OCI-LY1 (cell line): ENCODE measurements around the gene TPRA1.
A peak's percentile ranks its signal among the peaks of the same experiment; 100 is the strongest.

Experiments used
- H2AFZ ChIP-seq: fragments of 200-600 bp; sonication (generic), shearing (Covaris generic); 2 replicates; pipeline ENCODE4 v1.6.0; 2014; ENCODE audit warnings: antibody characterized with exemption, mild to moderate bottlenecking, low read length
- H3F3A ChIP-seq: fragments of 200-600 bp; sonication (generic), shearing (Covaris generic); 2 replicates; pipeline ENCODE4 v1.6.0; 2014; ENCODE audit warnings: mild to moderate bottlenecking, antibody characterized with exemption, low read length, moderate library complexity; ENCODE audit not compliant: insufficient read depth
- H3K27ac ChIP-seq: fragments of 200-600 bp; sonication (generic); 2 replicates; pipeline ENCODE4 v1.5.1; 2014; ENCODE audit warnings: low read length, mixed run types, mild to moderate bottlenecking, low read depth; ENCODE audit not compliant: poor library complexity, severe bottlenecking
- H3K27me3 ChIP-seq: fragments of 200-600 bp; sonication (generic); 2 replicates; pipeline ENCODE4 v1.6.0; 2014; ENCODE audit warnings: antibody characterized with exemption, mild to moderate bottlenecking, low read length, moderate library complexity; ENCODE audit not compliant: insufficient read depth
- H3K36me3 ChIP-seq: fragments of 200-600 bp; sonication (generic); 2 replicates; pipeline ENCODE4 v1.6.1; 2014; ENCODE audit warnings: mild to moderate bottlenecking, antibody characterized with exemption, low read length, moderate library complexity, mixed read lengths; ENCODE audit not compliant: insufficient read depth
- H3K4me1 ChIP-seq: fragments of 200-600 bp; sonication (generic); 2 replicates; pipeline ENCODE4 v1.5.1; 2014; ENCODE audit warnings: mild to moderate bottlenecking, low read length, moderate library complexity; ENCODE audit not compliant: insufficient read depth, severe bottlenecking
- H3K4me2 ChIP-seq: fragments of 200-600 bp; sonication (generic), shearing (Covaris generic); 2 replicates; pipeline ENCODE4 v1.6.1; 2014; ENCODE audit warnings: low read length
- H3K4me3 ChIP-seq: fragments of 200-600 bp; sonication (generic); 2 replicates; pipeline ENCODE4 v1.5.1; 2014; ENCODE audit warnings: low read length, low read depth, mild to moderate bottlenecking, mixed read lengths; ENCODE audit not compliant: poor library complexity, severe bottlenecking
- H3K79me2 ChIP-seq: fragments of 200-600 bp; shearing (Covaris generic); 2 replicates; pipeline ENCODE4 v1.6.1; 2016; ENCODE audit warnings: mixed run types, low read length, mixed read lengths; ENCODE audit not compliant: insufficient read depth
- H3K9ac ChIP-seq: fragments of 200-600 bp; sonication (generic), shearing (Covaris generic); 2 replicates; pipeline ENCODE4 v1.6.1; 2014; ENCODE audit warnings: mild to moderate bottlenecking, low read length, mixed read lengths
- H3K9me2 ChIP-seq: fragments of 200-600 bp; sonication (generic), shearing (Covaris generic); 2 replicates; pipeline ENCODE4 v1.6.1; 2014; ENCODE audit warnings: low read depth, mild to moderate bottlenecking, low read length, mixed read lengths
- H3K9me3 ChIP-seq: fragments of 200-600 bp; shearing (Covaris generic); 2 replicates; pipeline ENCODE4 v1.6.1; 2014; ENCODE audit warnings: low read length, mixed read lengths
- H4K20me1 ChIP-seq: fragments of 200-600 bp; sonication (generic), shearing (Covaris generic); 2 replicates; pipeline ENCODE4 v1.6.0; 2016; ENCODE audit warnings: mild to moderate bottlenecking, low read length; ENCODE audit not compliant: insufficient read depth
- EZH2 ChIP-seq: fragments of 200-600 bp; sonication (generic), shearing (Covaris generic); IDR thresholded peaks from 2 replicates; pipeline ENCODE4 v1.8.0; 2017; ENCODE audit warnings: borderline replicate concordance, mixed run types, mild to moderate bottlenecking, antibody characterized with exemption, low read length, moderate library complexity, mixed read lengths
- TF ChIP-seq, protein P1 (sequence below): fragments of 200-600 bp; sonication (generic), shearing (Covaris generic); IDR thresholded peaks from 2 replicates; pipeline ENCODE4 v1.5.1; 2017; ENCODE audit warnings: mild to moderate bottlenecking, antibody characterized with exemption, low read length, moderate library complexity, mixed read lengths

TPRA1 gene

DNA sequence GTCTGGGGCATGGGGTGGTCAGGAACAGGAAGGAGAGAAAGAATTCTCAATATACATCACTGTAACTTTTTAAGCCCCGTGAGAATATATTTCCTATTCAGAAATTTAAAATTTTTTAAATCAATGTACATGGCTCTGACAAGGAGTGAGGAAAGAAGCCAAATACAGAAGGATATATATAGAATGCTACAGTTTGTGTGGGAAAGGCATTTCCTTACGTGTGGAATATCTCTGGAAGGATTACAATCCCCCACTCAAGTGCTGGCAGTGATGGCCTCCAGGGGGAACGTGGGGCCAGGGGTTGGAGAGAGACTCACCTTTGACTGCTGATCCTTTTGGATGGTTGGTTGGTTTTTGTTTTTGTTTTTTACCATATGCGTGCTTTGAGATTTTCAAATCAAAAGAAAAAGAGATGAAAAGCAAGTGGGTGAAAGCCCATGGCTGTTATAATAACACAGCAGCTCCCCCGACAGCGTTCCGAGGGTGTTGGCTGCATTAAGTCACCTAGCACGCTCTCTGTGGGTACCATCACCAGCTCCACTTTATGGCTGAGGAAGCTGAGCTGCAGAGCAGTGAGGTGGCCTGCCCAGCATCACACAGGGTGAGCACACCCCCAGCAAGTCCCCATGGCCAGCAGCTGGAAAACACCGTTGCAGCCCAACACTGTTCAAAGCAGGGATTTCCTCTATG, 39.9 kb downstream of the TPRA1 start:
- H3K4me1 ChIP-seq, result peaks cover 5% of the 10 kb centered on the region

DNA sequence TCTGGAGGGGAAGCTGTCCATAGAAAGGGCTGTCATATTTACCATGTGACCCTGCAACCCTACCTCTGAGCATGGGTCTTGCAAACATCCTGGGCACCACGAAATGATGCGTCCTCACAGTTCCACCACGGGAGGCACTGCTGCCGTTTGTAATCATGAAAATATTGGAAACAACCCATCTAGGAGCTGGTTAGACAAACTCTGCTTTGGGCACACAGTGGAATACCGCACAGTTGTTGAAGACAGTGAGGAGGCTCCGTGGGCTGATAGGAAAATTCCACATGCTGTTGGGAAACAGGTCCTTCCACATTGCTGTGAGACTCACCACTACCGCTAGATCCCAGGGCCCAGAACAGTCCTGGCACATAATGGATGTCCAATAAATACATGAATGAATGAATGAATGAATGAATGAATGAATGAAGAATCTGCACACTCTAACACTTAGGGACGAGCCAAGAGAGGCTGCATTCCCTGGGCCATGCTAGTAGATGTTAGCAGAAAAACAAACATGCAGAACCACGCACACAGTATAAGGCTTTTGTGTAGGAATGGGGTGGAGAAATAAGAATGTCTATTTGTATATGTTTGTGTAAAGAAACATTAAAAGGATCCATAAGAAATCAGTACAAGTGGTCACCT, 40.6 kb downstream of the TPRA1 start:
- Histone ChIP-seq H3K79me2 (no peaks in the 10 kb centered on the region), H3F3A (no peaks in the 10 kb centered on the region), H3K9me3 (no peaks in the 10 kb centered on the region), H3K4me3 (no peak overlapping the region), H3K27ac (no peak overlapping the region), H3K9ac (no peak overlapping the region), H3K4me1 (peaks cover 5% of the 10 kb centered on the region), H3K4me2 (no peak overlapping the region), H3K27me3 (peaks cover under 1% of the 10 kb centered on the region; the same call in 1 of the 2 replicates), H3K36me3 (no peaks in the 10 kb centered on the region), H4K20me1 (no peaks in the 10 kb centered on the region), H3K9me2 (no peaks in the 10 kb centered on the region), H2AFZ (no peak overlapping the region)
- no peak for TF ChIP-seq EZH2
- TF ChIP-seq, protein P1, sequence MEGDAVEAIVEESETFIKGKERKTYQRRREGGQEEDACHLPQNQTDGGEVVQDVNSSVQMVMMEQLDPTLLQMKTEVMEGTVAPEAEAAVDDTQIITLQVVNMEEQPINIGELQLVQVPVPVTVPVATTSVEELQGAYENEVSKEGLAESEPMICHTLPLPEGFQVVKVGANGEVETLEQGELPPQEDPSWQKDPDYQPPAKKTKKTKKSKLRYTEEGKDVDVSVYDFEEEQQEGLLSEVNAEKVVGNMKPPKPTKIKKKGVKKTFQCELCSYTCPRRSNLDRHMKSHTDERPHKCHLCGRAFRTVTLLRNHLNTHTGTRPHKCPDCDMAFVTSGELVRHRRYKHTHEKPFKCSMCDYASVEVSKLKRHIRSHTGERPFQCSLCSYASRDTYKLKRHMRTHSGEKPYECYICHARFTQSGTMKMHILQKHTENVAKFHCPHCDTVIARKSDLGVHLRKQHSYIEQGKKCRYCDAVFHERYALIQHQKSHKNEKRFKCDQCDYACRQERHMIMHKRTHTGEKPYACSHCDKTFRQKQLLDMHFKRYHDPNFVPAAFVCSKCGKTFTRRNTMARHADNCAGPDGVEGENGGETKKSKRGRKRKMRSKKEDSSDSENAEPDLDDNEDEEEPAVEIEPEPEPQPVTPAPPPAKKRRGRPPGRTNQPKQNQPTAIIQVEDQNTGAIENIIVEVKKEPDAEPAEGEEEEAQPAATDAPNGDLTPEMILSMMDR, result peak; percentile 4; the same call in 1 of the 2 replicates

More for the DNA sequence above, 39.9 kb downstream of the TPRA1 start:
- H3K79me2 ChIP-seq, result no peaks in the 10 kb centered on the region
- H4K20me1 ChIP-seq, result no peaks in the 10 kb centered on the region
- H3K27ac ChIP-seq, result no peak overlapping the region
- no peaks in the 10 kb centered on the region for H3K36me3 ChIP-seq
- no peaks in the 10 kb centered on the region for H3K27me3 ChIP-seq
- H3K4me2 ChIP-seq, result no peak overlapping the region
- H3K4me3 ChIP-seq, result no peak overlapping the region
- no peak overlapping the region for H3K9ac ChIP-seq
- no peaks in the 10 kb centered on the region for H3K9me3 ChIP-seq
- no peak overlapping the region for H2AFZ ChIP-seq
- TF ChIP-seq, protein P1, result no peak
- TF ChIP-seq EZH2, result no peak
- H3K9me2 ChIP-seq, result no peaks in the 10 kb centered on the region
- no peaks in the 10 kb centered on the region for H3F3A ChIP-seq

DNA sequence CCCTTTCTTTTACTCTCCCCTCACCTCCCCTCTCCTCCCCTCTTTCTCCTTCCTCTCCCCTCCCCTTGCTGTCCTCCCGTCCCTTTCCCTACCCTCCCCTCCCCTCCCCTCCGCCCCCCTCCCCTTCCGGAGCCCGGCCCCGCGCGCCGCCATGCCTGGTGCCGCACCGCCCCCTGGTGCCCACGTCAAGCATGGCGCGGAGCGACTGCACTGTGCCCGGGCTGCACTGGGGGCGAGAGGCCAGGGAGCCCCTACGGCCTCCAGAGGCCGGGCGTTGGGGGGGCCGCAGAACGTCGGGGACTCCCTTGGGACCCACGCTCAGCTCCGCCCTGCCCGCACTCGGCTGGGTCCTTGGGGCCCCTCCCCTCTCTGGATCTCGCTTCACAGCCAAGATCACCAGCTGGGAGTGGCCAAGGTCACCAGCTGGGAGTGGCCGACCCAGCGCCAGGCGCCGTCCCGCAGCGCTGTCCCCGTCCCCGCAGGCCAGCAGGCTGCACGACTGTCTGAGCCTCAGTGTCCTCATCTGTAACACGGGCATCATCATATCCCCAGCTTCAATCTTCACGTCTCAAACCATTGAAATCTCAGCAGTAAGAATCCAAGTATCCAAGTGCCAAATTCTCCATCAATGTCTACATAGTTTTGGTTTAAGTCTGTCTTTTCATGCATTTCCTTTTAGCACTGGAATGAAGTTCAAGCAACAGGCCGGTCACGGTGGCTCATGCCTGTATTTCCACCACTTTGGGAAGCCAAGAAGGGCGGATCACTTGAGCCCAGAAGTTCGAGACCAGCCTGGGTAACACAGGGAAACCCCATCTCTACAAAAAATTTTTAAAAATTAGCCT, 42.5 kb downstream of the TPRA1 start:
- Histone ChIP-seq H3K27me3 (peaks cover 5% of the 10 kb centered on the region; the same call in 1 of the 2 replicates), H3K4me2 (peak overlapping the region; percentile 49), H3F3A (no peaks in the 10 kb centered on the region), H4K20me1 (no peaks in the 10 kb centered on the region), H3K4me3 (peak overlapping the region; percentile 40), H2AFZ (no peak overlapping the region), H3K79me2 (no peaks in the 10 kb centered on the region), H3K9me3 (no peaks in the 10 kb centered on the region), H3K4me1 (peaks cover 5% of the 10 kb centered on the region), H3K36me3 (no peaks in the 10 kb centered on the region), H3K9me2 (no peaks in the 10 kb centered on the region), H3K9ac (no peak overlapping the region; the same call in 1 of the 2 replicates), H3K27ac (no peak overlapping the region)
- TF ChIP-seq, protein P1, result peak; percentile 54
- no peak for TF ChIP-seq EZH2
